ENCODE data around the gene GPN2. TPM values are rescaled to one million over a fixed set of nuclear protein-coding genes. Genes with fewer than 3 reads are reported as not detected.

The GPN2 gene
- total and polyA plus RNA-seq, 9 of the 15 experiments (the other 6 are each of a cell fraction or from before 2014, with no cell fraction given): 9.9 to 58.8 (median 20.4) TPM

DNA sequence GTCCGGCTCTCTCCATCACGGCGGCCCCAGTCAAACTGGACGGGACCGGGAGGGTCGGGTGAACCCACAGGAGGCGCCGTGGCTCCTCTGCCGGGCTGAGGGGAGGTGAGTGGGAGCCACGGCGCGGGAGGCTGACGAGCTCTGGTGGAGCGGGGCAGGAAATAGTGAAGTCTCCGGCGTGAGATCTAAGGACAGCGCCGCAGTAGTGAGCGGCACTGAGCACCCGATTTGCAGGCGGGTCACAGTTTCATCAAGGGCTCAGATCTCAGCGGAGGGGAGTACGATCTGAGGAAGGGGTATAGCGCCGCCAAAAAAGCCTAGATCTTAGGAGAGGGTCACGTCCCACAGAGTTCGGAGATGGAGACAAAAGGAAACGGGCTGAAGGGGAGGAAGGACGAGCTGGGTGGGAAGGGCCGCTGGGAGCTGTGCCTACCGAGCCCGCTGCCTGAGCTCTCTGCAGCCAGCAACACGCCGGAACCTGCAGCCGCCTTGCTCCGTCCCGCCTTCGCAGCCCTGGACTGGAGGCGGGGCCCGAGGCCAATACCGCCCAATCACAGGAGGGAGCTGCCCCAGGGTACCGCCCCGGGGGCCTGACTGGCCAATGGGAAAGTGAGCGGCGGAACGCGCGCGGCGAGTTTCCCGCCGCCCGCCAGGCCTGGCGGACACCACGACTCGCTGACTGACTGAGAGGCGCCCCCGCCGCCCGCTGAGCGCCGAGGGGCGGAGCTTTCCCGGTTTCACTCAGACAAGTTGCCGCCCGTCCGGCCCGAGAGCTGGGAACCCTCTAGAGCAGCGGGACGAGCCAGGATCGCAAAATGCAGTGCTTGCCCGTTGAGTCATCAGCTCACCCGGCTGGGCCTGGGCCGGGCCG, 25.2 kb downstream of the GPN2 start (continued):
- TF ChIP-seq ATF1 (CRISPR knock-in tag; IDR thresholded peaks at IDR 0.05): no peak
- TF ChIP-seq ATF1 (tag; IDR thresholded peaks at IDR 0.05): peak; percentile 85
- TF ChIP-seq ZNF311 (CRISPR knock-in tag; IDR thresholded peaks at IDR 0.05): no peak
- no peak for TF ChIP-seq ZC3H11A (IDR thresholded peaks at IDR 0.05; ENCODE audit: low read depth, low read length)
- peak; percentile 41 for TF ChIP-seq U2AF1 (optimal IDR thresholded peaks at IDR 0.05; ENCODE audit: low read depth, low read length)
- no peak for TF ChIP-seq CCAR2 (IDR thresholded peaks at IDR 0.05; ENCODE audit: low read depth, low read length)
- TF ChIP-seq ARNT (IDR thresholded peaks at IDR 0.05): 0 out of 4 replicates have a peak, but pooled peaks of 1 of the 2 experiments have one; percentile 49
- TF ChIP-seq FOXJ3 (CRISPR knock-in tag; IDR thresholded peaks at IDR 0.05): no peak
- no peak for TF ChIP-seq ZNF696 (CRISPR knock-in tag; conservative IDR thresholded peaks at IDR 0.05)
- TF ChIP-seq PHB (CRISPR knock-in tag; IDR thresholded peaks at IDR 0.05): 0 out of 2 replicates have a peak, but pooled peaks have one; percentile 19
- peak; percentile 69 for TF ChIP-seq TAF1 (IDR thresholded peaks at IDR 0.05; ENCODE audit: control insufficient read depth, extremely low read depth, insufficient read depth, low read length, severe bottlenecking)
- TF ChIP-seq, protein P1, sequence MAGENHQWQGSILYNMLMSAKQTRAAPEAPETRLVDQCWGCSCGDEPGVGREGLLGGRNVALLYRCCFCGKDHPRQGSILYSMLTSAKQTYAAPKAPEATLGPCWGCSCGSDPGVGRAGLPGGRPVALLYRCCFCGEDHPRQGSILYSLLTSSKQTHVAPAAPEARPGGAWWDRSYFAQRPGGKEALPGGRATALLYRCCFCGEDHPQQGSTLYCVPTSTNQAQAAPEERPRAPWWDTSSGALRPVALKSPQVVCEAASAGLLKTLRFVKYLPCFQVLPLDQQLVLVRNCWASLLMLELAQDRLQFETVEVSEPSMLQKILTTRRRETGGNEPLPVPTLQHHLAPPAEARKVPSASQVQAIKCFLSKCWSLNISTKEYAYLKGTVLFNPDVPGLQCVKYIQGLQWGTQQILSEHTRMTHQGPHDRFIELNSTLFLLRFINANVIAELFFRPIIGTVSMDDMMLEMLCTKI (IDR thresholded peaks at IDR 0.05; ENCODE audit: partially characterized antibody): no peak
- no peak for TF ChIP-seq U2AF2 (optimal IDR thresholded peaks at IDR 0.05; ENCODE audit: low read depth, low read length)
- TF ChIP-seq, protein P2, sequence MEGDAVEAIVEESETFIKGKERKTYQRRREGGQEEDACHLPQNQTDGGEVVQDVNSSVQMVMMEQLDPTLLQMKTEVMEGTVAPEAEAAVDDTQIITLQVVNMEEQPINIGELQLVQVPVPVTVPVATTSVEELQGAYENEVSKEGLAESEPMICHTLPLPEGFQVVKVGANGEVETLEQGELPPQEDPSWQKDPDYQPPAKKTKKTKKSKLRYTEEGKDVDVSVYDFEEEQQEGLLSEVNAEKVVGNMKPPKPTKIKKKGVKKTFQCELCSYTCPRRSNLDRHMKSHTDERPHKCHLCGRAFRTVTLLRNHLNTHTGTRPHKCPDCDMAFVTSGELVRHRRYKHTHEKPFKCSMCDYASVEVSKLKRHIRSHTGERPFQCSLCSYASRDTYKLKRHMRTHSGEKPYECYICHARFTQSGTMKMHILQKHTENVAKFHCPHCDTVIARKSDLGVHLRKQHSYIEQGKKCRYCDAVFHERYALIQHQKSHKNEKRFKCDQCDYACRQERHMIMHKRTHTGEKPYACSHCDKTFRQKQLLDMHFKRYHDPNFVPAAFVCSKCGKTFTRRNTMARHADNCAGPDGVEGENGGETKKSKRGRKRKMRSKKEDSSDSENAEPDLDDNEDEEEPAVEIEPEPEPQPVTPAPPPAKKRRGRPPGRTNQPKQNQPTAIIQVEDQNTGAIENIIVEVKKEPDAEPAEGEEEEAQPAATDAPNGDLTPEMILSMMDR (IDR thresholded peaks at IDR 0.05 in 2 of 3, conservative IDR thresholded peaks at IDR 0.05 in 1 of 3; ENCODE audit: insufficient read depth in 2 of 3, low read depth in 1 of 3, low read length in 3 of 3): peak in 1 of 3 experiments; percentile 15; a peak in 2 of 6 replicates
- no peak for TF ChIP-seq BRF1 (IDR thresholded peaks at IDR 0.05; ENCODE audit: borderline replicate concordance, extremely low read depth, insufficient read length)
- no peak for TF ChIP-seq ZNF408 (CRISPR knock-in tag; IDR thresholded peaks at IDR 0.05; ENCODE audit: low read depth)
- TF ChIP-seq, protein P3, sequence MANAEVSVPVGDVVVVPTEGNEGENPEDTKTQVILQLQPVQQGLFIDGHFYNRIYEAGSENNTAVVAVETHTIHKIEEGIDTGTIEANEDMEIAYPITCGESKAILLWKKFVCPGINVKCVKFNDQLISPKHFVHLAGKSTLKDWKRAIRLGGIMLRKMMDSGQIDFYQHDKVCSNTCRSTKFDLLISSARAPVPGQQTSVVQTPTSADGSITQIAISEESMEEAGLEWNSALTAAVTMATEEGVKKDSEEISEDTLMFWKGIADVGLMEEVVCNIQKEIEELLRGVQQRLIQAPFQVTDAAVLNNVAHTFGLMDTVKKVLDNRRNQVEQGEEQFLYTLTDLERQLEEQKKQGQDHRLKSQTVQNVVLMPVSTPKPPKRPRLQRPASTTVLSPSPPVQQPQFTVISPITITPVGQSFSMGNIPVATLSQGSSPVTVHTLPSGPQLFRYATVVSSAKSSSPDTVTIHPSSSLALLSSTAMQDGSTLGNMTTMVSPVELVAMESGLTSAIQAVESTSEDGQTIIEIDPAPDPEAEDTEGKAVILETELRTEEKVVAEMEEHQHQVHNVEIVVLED (CRISPR knock-in tag; IDR thresholded peaks at IDR 0.05): peak; percentile 59
- TF ChIP-seq ZFP1 (CRISPR knock-in tag; IDR thresholded peaks at IDR 0.05): no peak
- TF ChIP-seq TBP (optimal IDR thresholded peaks at IDR 0.05; ENCODE audit: low read depth, low read length): peak; percentile 85
- peak; percentile 92 for TF ChIP-seq SP1 (CRISPR knock-in tag; IDR thresholded peaks at IDR 0.05)
- no peak for TF ChIP-seq DMBX1 (CRISPR knock-in tag; IDR thresholded peaks at IDR 0.05; ENCODE audit: borderline replicate concordance)
- no peak for TF ChIP-seq SNRNP70 (optimal IDR thresholded peaks at IDR 0.05; ENCODE audit: low read depth, low read length)
- peak; percentile 86 for TF ChIP-seq FOSL1 (tag; conservative IDR thresholded peaks at IDR 0.05)

Measured in K562 (cell line).